NCI-H2107 (cell line): ENCODE measurements around the gene GABRB3.

Experiments
- DNase-seq: peaks from one replicate; lab custom pipeline; 2025; lab: John Stamatoyannopoulos, UW

Gene GABRB3

DNA sequence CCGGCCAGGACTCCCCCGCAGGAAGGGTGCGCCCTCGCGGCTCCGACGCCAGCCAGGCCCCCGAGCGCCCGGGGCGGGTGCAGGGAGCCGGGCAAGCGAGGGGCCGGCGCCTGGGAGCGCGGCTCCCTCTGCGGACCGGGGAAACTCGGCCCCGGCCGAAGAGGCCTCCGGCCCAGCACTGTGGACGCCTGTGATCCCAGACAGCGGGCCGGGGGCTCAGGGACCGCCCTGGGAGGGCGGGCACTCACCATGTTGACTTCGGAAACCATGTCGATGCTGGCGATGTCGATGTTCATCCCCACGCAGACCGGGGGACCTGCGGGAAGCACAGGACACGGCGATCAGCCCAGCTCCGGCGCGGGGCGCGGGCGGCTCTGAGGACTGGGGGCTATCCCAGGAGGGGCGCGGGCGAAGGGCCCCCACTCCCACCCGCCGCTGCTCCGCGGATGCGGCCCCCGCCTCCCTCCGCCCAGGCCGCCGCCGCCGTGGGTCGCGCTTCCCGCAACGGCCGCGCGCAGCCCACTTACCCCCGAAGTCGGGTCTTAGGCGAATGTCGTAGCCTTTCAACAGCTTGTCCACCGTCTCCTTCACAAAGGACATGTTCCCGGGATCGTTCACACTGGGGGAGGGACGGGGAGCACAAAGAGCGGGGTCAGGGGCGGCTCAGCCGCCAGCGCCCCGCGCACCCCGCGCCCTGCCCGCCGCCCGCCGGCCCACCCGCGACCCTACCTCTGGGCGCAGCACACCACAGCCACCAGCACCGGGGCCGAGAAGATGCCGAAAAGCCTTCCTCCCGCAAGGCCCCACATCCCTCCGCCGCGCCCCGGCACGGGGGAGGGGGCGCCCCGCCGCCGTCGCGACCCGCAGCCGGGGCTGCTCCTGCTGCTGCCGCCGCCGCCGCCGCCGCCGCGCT lies at the start of gene GABRB3:
Gene GABRB3 (minus strand): TSS at position 913 of the 913 bp plus-strand sequence.
- DNase-seq, result no peak

DNA sequence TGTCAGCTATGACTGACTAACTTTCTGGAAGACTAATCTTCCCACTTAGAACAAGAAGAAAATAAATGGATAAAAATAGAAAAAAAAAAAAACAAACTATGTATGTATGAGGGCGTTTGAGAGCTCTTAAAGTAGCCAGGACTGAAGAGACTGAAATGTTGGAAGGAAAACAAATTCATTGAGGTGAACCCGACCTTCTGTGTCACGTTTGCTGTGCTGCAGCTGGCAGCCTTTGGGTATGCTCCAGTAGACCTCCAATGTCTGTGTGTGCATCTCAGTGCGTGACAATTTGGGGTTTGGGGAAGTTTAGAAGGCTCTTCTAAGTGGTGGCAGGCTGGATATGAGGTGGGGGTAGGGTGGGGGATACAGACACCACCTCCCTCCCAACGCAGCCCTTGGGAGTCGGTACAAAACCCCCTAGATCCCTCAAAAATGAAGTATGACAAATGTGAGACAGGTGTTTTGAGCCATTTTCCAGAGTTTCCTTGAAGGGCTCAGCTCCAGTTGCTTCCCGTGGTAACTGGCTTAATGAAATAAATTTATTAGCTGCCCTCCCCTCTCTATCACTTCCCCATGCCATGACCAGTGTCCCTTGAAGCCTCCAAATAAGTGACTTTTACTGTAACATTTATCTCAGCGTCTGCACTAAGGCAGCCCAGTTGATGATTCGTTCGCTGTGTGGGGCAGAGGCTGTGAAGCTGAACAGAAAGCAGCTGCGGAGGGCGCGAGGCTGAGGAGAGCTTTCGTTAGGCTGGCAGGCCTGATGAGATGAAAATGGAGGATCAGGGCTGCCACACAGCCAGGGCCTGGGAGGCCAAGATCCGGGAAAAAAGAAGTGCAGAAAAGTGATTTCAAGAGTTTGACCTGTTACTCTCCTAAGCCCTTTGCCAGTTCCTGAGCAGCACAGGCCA lies 34.9 kb upstream of the GABRB3 start:
- DNase-seq, result no peak

DNA sequence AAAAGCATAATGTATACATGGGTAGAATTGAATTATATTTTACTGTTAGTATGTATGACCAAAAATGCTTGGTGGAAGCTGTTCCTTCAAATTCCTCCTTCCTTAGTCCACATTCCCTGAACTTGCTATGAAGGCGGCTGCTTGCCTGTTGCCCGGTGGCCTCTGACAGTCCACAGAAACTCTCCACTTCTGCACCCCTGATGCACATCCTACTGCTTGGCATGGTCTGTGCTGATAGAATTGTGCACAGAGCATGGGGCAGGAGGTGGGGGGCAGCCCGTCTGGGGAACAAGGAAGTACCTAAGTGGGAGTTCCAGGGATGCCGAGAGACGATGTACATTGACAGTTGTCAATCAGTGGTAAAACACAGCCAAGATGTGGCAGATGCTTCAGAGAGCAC lies 33.7 kb upstream of the GABRB3 start:
- DNase-seq, result no peak

DNA sequence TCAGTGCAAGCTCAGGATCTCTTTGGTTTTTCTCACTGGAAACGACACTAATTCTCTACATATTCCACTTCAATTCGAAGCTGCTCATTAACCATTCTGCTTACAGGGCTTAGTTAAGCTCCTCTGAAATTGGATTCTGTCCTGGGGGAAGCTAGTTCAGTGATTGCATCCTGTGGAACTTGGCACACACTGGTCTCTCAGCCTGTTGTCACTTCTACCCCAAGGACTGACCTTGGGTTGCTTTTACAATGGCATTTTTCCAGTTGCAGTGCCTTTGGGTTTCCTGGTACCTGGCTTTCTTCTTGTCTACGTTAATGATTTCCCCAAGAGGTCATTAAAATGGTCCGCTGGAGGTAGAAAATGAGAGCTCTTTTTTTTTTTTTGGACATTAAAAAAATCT lies 33.3 kb upstream of the GABRB3 start:
- no peak for DNase-seq

DNA sequence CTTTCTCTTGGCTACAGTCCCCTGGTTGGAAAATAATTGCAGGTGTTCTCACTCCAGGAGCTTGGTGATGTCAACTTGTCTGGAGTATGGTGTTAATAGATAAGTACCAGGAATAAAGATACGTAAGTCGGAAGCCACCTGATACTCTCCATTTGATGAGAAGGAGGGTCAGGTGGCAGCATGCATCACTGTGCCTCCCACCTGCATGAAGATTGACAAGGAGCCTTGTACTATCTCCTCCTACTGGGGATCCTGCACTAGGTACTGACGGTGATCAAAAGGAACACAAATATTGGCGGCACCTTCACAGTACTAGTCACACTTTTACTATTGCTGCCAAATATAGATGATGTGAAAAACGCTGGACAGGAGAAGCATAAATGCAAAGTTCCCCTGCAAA lies 32.6 kb upstream of the GABRB3 start:
- no peak for DNase-seq

DNA sequence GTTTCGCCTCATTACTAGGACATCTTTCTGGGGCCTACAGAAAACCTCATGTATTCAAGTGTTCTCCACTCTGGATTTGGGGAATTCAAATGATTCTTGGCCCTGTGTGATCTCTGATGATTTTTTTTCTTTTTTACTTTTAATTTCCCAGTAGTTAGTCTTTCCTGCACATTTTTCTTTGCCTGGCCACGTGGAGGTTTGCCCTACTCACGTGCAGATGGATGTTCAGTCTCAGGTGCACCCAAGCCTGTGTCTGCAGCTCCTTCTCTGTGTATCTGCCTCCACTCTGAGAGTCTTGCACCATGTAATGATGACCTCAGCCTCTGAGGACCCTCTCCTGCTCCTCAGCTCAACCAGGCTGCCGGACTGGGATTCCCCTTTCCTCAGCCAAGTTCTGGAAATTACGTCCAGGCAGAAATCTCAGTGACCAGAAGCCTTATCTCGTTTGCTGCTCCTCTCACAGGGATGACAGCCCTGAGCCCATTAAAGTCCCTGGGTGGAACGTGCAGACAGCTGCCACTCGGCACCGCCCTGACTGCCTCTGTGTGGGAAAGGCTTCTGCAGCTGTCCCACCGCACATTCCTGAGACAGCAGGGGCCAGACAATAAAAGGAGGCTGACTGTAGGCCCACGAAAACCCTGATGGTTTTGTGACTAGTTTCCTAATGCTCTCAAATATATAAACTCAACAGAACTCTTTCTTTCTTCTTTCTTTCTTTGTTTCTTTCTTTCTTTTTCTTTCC lies 31.4 kb upstream of the GABRB3 start:
- DNase-seq, result no peak

DNA sequence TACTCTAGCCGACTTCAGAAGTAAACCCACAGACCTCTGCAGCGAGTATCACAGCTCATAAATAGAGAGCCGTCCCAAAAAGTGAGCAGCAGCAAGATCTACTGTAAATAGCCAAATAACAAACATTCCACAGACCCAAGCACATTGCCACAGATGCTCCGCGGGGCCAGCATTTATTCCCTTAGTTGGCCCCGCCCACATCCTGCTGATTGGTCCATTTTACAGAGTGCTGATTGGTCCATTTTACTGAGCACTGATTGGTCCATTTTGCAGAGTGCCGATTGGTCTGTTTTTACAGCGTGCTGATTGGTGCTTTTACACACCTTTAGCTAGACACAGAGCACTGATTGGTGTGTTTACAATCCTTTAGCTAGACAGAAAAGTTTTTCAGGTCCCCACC lies 17.3 kb upstream of the GABRB3 start:
- no peak for DNase-seq

DNA sequence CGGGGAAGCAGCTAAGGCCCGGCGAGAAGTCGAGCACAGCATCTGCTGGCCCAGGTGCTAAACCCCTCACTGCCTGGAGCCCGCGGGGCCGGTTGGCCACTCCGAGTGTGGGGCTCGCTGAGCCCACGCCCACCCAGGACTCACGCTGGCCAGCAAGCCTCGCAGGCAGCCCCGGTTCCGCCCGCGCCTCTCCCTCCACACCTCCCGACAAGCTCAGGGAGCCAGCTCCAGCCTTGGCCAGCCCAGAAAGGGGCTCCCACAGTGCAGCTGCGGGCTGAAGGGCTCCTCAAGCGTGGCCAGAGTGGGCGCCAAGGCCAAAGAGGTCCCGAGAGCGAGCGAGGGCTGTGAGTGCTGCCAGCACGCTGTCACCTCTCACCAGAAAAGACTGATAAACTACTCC lies 8.9 kb upstream of the GABRB3 start:
- no peak for DNase-seq

DNA sequence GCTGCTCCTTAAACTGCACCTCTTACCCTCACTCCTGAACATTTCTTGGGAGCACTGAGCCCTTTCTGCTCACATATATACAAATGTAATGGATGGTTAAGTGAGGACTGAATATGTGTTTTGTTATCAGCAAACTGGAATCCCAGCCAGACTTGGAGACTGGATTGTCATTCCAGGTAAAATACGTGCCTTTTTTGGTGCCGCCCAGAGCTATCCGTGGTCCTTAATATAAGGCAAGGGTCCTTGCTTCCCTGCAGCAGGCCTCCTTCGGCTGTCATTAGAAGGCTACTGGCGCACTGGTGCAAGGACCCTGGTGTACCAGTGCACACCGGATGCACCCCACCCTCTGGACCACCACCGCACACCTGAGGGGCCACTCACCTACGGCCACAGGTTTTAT lies 1.1 kb upstream of the GABRB3 start:
- no peak for DNase-seq

DNA sequence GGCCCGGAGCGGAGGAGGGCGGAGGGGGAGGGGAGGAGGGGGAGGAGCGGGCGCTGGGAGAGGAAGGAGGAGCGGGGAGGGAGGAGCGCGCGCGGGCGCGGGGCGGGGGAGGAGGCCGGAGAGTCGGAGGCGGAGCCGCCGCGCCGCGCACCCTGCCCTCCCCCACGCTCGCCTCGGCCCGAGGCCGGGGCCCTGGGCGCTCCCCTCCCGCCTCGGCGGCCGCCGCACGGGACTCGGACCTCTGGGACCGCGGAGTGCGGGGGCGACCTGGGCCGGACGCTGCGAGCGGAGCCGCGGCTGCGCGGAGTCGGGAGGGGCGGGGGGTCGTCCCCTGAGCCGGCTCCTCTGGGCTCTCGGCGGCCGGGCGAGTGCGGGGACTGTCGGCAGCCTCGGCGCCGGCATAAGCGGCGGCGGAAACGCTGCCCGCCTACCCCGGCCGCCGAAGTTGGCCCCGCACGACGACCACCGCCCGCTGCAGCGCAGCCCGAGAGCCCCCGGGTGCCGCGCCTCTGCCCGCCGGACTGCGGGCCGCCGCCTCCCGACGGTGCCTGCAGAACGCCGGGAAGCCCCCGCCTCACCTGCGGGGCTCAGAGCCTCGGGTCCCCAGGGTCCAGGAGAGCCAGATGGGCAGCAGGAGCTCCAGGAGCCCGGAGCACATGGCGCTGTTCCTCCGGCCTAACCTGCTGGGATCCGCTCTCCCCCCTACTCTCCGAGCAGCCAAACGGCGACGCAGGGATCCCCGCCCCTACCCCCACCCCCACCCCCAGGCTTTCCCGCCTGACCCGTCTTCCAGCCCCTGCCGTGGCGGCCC lies 406 bp upstream of the GABRB3 start:
- DNase-seq, result peak; percentile 10

DNA sequence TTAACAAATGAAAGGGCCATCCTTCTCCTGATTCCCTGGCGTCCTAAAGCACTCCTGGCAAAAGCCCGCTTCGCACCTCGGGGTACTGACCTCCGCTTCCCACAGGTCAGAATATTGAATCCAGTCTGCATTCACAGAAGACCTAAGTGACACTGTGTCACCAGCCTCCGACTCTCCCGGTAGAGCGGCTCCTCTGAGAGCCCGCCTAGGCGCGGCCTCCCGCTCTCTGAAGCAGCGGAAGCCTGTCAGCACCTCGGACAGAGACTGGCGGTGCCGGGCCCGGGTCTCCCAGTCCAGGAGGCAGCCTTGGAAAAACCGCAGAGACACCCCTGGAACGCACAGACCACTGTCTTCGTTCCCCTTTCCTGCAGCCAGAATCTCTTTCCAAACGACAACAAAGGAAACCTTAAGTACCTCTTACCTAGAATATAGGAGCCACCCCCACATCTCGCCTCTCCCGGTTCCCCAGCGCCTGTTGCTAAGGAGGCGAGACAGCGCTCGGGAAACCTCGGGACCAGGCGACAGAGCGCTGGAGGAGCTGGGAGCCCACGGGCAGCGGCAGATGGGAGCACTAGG lies 1.2 kb downstream of the GABRB3 start:
- no peak for DNase-seq

DNA sequence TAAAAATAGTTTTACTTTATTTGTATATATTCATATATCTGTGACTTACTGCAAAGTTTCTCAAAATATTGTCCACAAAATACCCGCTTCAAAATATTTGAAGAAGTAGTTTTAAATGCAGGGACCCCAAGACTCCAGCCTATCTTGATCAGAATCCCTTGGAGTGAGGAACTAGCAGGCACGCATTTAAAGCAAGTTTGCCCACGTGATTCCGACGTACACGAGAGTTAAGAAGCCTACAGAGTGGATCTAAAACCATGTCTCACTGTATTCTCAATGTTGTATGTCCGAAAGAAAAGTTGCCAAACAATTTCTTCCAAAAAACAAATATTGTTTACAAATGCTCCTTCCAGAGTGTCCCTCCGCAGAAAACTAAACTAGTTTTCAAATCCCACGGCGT lies 1.7 kb downstream of the GABRB3 start:
- no peak for DNase-seq

DNA sequence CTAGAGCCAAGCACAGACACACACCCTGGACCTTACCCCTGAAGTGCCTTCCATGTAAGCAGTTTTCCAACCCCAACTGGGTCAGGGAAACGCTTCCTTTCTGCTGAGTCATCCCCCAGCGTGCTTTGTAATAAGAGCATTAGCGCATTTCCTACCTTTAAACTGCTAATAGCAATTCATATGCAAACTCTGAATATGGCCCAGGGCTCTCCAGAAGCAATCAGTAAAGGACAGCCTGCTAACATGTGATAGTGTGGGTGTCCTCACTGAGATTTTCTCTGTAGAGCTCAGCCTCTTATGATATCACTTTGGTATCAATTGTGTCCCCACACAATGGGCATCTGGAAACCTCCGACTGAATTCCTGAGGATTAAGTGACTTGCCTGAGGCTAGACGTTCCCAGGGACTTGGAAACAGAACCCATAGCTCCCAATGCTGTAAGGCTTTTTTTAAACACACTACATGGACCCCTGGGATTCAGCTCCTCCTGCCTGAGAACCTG lies 5.6 kb downstream of the GABRB3 start:
- DNase-seq, result no peak

DNA sequence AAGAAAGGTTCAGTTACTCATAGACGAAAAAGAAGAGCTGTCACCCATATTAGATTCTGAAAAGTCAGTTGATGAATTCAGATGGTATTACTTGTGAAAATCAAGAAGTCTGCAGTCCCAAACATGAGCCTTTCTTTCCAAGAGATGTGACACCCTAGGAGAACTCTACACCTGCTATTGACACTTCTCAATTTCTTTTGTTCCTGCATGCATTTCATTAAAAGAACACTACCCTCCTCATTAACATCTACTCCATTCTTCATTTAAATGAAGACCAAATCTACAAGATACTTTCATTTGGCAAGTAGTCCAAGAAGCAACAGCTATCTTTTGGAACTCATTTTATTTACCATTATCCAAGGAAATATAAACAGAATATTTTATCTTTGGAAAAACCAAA lies 6.6 kb downstream of the GABRB3 start:
- no peak for DNase-seq

DNA sequence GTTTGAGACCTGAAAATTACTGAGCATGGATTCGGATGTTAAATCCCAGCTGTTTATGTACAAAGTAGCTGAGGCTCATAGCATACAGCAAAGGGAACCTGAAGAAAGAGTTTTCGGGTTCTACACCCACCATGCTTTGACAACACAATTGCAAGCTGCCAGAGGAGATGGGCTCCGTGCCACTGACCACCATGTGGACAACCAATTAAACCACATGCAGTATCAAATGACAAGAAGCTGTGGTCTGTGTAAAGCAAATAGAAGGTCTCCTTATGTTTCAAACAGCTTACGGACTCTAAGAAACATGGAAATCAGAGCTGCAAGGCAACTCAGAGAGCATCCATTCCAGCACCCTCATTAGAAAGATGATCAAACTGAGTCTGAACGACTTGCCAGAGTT lies 12.9 kb downstream of the GABRB3 start:
- DNase-seq, result no peak

DNA sequence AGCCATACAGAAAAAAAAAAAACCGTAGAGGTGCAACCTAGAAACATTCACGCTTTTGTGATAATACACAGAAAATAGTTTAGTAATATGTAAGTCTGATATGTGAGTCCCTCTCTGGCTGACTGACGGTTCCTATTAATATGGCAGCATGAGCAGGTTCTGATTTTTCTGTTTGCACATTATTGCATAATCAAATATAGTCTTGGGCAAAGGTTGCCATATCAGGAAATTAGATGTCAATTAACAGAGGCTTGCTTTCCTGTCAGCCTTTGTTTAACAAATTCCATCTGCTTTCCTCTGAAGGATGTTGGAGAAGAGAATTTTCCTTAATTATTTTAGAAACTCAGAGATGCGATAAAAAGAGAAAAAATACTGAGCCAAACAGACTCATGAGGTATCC lies 14.8 kb downstream of the GABRB3 start:
- no peak for DNase-seq

DNA sequence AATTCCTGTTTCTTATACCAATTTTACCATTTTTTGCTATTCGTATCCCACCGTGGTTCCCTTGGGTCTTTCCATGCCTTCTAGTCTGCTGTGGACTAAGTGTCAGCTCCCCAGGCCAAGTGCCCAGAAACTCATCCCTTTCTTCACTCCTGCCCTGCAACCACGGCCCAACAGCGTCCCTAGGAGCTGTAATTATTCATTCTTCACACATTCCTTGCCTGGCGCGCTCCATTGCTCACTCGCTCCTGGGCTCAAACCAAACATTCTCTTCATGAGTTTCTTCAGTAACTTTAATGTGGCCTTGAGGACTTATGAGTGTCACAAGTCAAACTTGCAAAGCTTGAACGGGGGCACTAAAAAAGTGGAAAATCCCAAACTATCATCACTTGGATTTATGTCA lies 15.7 kb downstream of the GABRB3 start:
- no peak for DNase-seq

DNA sequence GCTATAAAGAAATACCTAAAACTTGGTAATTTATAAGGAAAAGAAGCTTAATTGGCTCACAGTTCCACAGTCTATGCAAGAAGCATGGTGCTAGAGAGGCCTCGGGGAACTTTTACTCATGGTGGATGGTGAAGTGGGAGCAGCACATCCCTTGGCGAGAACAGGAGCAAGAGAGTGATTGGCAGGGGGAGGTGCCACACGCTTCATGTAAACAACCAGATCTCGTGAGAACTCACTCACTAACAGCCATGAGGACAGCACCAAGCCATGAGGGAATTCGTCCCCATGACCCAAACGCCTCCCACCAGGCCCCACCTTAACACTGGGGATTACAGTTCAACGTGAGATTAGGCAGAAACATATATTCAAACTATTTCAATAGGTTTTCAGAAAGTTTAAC lies 28.0 kb downstream of the GABRB3 start:
- no peak for DNase-seq

DNA sequence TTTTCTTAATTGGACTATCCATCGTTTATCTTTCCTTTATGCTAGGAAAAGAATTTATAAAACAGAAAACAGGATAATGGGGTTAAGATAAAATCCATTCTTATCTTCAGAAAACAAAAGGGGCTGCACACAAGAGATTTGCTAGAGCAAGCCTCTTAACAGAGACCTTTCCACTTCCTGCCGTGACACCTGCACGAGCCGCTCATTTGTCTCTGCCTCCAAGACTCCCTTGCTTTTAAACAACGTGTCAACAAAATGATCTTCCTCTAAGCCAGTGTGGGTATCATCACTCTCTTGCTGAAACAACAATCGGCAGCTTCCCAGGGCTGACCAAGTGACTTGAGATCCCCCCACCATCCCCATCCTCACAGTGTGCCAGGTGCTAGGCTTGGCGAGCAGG lies 33.1 kb downstream of the GABRB3 start:
- DNase-seq, result no peak

DNA sequence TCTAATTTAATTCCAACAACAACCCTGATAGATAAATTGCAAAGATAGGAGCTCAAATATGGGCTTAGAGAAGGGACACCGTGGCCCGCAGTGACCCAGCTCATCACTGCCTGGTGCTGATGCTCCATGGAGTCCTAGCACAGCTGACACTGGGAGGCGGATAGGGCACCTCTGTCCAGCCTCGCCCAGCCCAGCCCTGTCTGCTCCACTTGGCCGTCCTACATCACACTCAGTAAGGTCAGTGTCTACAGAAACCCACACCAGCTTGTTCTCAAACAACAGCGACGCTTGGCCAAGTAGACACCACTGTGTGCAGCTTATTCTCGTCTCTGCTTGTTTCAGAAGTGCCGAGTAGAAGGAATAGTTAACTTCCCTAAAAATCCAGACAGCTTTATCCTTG lies 33.9 kb downstream of the GABRB3 start:
- DNase-seq, result no peak
